ENCODE results near the gene EVI5L. TPM values are rescaled to one million over a fixed set of nuclear protein-coding genes. Genes with fewer than 3 reads are reported as not detected.

Gene EVI5L
- total and polyA plus RNA-seq, 4 donors: 1.4 to 5.0 (median 4.4) TPM

GRCh38 chr19:7887408-7888144, 57.6 kb downstream of the EVI5L start:
- Histone ChIP-seq H3K27ac (ENCODE audit: low read depth in 1 of 2, low read length in 2 of 2) (no peak overlapping the region), H3K36me3 (ENCODE audit: control insufficient read depth in 4 of 4, insufficient read depth in 3 of 4, low read depth in 1 of 4, low read length in 3 of 4) (no peaks in the 10 kb centered on the region), H3K4me3 (ENCODE audit: low read depth in 1 of 3, low read length in 3 of 3) (no peak overlapping the region), H3K9ac (ENCODE audit: low read depth in 1 of 2, low read length in 2 of 2) (no peak overlapping the region), H3K9me3 (ENCODE audit: control insufficient read depth in 4 of 4, low read length in 3 of 4) (no peaks in the 10 kb centered on the region), H3K27me3 (ENCODE audit: control insufficient read depth in 4 of 4, insufficient read depth in 4 of 4, low read length in 3 of 4) (no peaks in the 10 kb centered on the region), H3K4me1 (ENCODE audit: control insufficient read depth in 4 of 4, insufficient read depth in 4 of 4, low read length in 3 of 4) (peaks cover 0 to 13% (median 6%) of the 10 kb centered on the region in 4 donors)
- TF ChIP-seq ATF3 (IDR thresholded peaks at IDR 0.05) (no peak), RAD21 (IDR thresholded peaks at IDR 0.05) (no peak), MAX (IDR thresholded peaks at IDR 0.05) (no peak), GABPA (IDR thresholded peaks at IDR 0.05 in 1 of 2, conservative IDR thresholded peaks at IDR 0.05 in 1 of 2) (no peak), ZBTB33 (IDR thresholded peaks at IDR 0.05) (no peak), SP1 (IDR thresholded peaks at IDR 0.05) (no peak), HNF4A (conservative IDR thresholded peaks at IDR 0.05) (no peak), REST (IDR thresholded peaks at IDR 0.05) (no peak), FOXA1 (IDR thresholded peaks at IDR 0.05) (no peak), EGR1 (IDR thresholded peaks at IDR 0.05; ENCODE audit: low read depth in 2 of 2) (no peak)
- WGBS: 89% methylated on average over 16 of the region's 16 CpGs
- no peak for DNase-seq (ENCODE audit: low spot score)

GRCh38 chr19:7888145-7888825, 58.3 kb downstream of the EVI5L start, which contains the start of gene LRRC8E:
TSS of gene LRRC8E (plus strand) at chr19:7888510. CDS start at chr19:7895604, 7,094 bp downstream.
- H3K9ac ChIP-seq (ENCODE audit: low read depth in 1 of 2, low read length in 2 of 2): peak within 1 kb of the TSS in 1 of 2 donors; percentile 69
- no peaks in the 10 kb centered on the region for H3K9me3 ChIP-seq (ENCODE audit: control insufficient read depth in 4 of 4, low read length in 3 of 4)
- TF ChIP-seq CTCF (IDR thresholded peaks at IDR 0.05; ENCODE audit: low read depth, low read length, missing input control) (no peak), GABPA (IDR thresholded peaks at IDR 0.05 in 1 of 2, conservative IDR thresholded peaks at IDR 0.05 in 1 of 2) (no peak), FOXA2 (IDR thresholded peaks at IDR 0.05) (no peak), RAD21 (IDR thresholded peaks at IDR 0.05) (no peak), NR2F2 (IDR thresholded peaks at IDR 0.05) (no peak), HNF4G (IDR thresholded peaks at IDR 0.05) (no peak), REST (IDR thresholded peaks at IDR 0.05) (no peak)
- 10% methylated on average over 53 of the region's 53 CpGs for WGBS
- no peaks in the 10 kb centered on the region for H3K36me3 ChIP-seq (ENCODE audit: control insufficient read depth in 4 of 4, insufficient read depth in 3 of 4, low read depth in 1 of 4, low read length in 3 of 4)
- H3K4me3 ChIP-seq (ENCODE audit: low read depth in 1 of 3, low read length in 3 of 3): peak within 1 kb of the TSS; percentile 41 to 76 (median 42)
- H3K27ac ChIP-seq (ENCODE audit: low read depth in 1 of 2, low read length in 2 of 2): no peak within 1 kb of the TSS
- H3K4me1 ChIP-seq (ENCODE audit: control insufficient read depth in 4 of 4, insufficient read depth in 4 of 4, low read length in 3 of 4): peaks cover 0 to 13% (median 6%) of the 10 kb centered on the region in 4 donors
- DNase-seq (ENCODE audit: low spot score): peak; percentile 60
- H3K27me3 ChIP-seq (ENCODE audit: control insufficient read depth in 4 of 4, insufficient read depth in 4 of 4, low read length in 3 of 4): no peaks in the 10 kb centered on the region
